Heart right ventricle (tissue), 16 donors: Measurements from ENCODE around the gene SKI. TPM values are rescaled to one million over a fixed set of nuclear protein-coding genes. Genes with fewer than 3 reads are reported as not detected.

ENCODE experiments used
- ATAC-seq, 8 donors: fragments of 200-7000 bp; cut with Tn5 transposase; one replicate each; pipeline ENCODE4 v1.9.1; 2020; ENCODE audit warnings: mild to moderate bottlenecking in 8 of 8, moderate library complexity in 8 of 8, moderate number of reproducible peaks in 1 of 8
- DNase-seq, 2 donors: peaks; one replicate each; pipeline ENCODE4 v3.0.0-alpha.2; 2020
- H3K27ac ChIP-seq, 10 donors: fragments of 200-600 bp; sonication (generic) in 2 of 10; one replicate each; pipeline versions ENCODE4 v1.5.0 to v1.8.0; 2020 to 2022; ENCODE audit warnings: mild to moderate bottlenecking in 3 of 10
- H3K27me3 ChIP-seq, 7 donors: fragments of 200-600 bp; one replicate each; pipeline ENCODE4 v1.8.0; 2021 to 2022; ENCODE audit warnings: mild to moderate bottlenecking in 2 of 7
- H3K36me3 ChIP-seq, 9 donors: fragments of 200-600 bp; sonication (generic) in 1 of 9; one replicate each; pipeline versions ENCODE4 v1.5.0 to v1.8.0; 2020 to 2022; ENCODE audit warnings: mild to moderate bottlenecking in 2 of 9
- H3K4me1 ChIP-seq, 9 donors: fragments of 200-600 bp; sonication (generic) in 1 of 9; one replicate each; pipeline versions ENCODE4 v1.5.0 to v1.8.0; 2020 to 2022; ENCODE audit warnings: mild to moderate bottlenecking in 4 of 9
- H3K4me3 ChIP-seq, 10 donors: fragments of 200-600 bp; sonication (generic) in 2 of 10; one replicate each; pipeline versions ENCODE4 v1.5.0 to v1.8.0; 2020 to 2022; ENCODE audit warnings: mild to moderate bottlenecking in 7 of 10, moderate library complexity in 2 of 10
- H3K9me3 ChIP-seq, 11 donors: fragments of 200-600 bp in 10 of 11; sonication (generic) in 2 of 11; one replicate each; pipeline versions ENCODE4 v1.5.0 to v1.8.0; 2013 to 2022; ENCODE audit warnings: mild to moderate bottlenecking in 2 of 11, control low read depth in 1 of 11, moderate library complexity in 1 of 11
- CTCF ChIP-seq, 9 donors: fragments of 200-600 bp; sonication (generic) in 2 of 9; IDR thresholded peaks; one replicate each; pipeline versions ENCODE4 v1.5.0 to v1.8.0; 2021 to 2022; ENCODE audit warnings: antibody characterized with exemption in 9 of 9, mild to moderate bottlenecking in 5 of 9, moderate library complexity in 1 of 9
- WGBS, 2 donors: extraction: QIAGEN DNeasy Blood & Tissue Kit; methylation state at CpG; one replicate each; pipeline ENCODE4 v1.1.7; 2013; ENCODE audit warnings: inconsistent platforms in 1 of 2; 5-methylcytosine and 5-hydroxymethylcytosine counted together
- intact Hi-C, 10 donors: fragments of 100-400 bp; cut with DNase I; formaldehyde crosslinking; loops; one replicate each; pipeline versions ENCODE4 v1.11.1 to v1.14.2; 2022
- polyA plus RNA-seq, 2 donors: library from polyadenylated mRNA; stranded (reverse); fragments of 200-250 nt; gene quantifications; one replicate each; pipeline ENCODE4 v1.2.3, GENCODE V29; 2013
- total RNA-seq, 10 donors: library from RNA; stranded (reverse); fragmentation: NEBNext Ultra II Directional in 3 of 10; extraction: Animal tissue kit (Norgen Biotek cat#: 25700) in 3 of 10; gene quantifications; one replicate each; pipeline versions ENCODE4 v1.2.1 to v1.2.4, GENCODE V29; 2021 to 2023
- donor health status: Arrhythmogenic right ventricular cardiomyopathy.
- donor health status: ischemic (EF 13 %, LVEDD 7.1; RV severe dilation, severe dysfunction).
- donor health status: healthy with polysubstance abuse.
- donor health status: DM: no; HTN: yes; CAD: no.
- donor health status: DM: no; HTN: no; CAD: no.
- donor health status: ischemic (EF 25% LVEDD 6.9; RV normal size, moderate dysfunction).
- donor health status: ischemic (EF 25% LVEDD 5.7; RV mildly dilated, moderate dysfunction).
- donor health status: healthy.
- donor health status: DM: yes; HTN: yes; CAD: no.
- donor health status: Ischemic cardiomyopathy.
- donor health status: ischemic (EF 35%, LVEDD 5.7; RV mildly dilated, moderate dysfunction).
- donor health status: nonischemic (EF 11% LVEDD 7.7; RV severe dilation, severe dysfunction).
- donor health status: DM: yes; HTN: yes; CAD: no.
- donor health status: PGD.
- donor health status: ischemic (EF 29% LVEDD 5.4; RV normal size, mild dysfunction).
- donor health status: nonischemic (EF 23%, LVEDD 6.1; RV moderate dilation, normal function).

The SKI gene
- total and polyA plus RNA-seq, 12 donors = 13.8 to 50.9 (median 35.6) TPM

GRCh38 chr1:2351723-2352122 is 123.6 kb downstream of the SKI start:
- peaks cover 0 to 12% (median 7%) of the 10 kb centered on the region in 9 donors for H3K4me1 ChIP-seq
- ATAC-seq (no peak), DNase-seq (peak in 1 of 2 donors; percentile 0)
- no peak overlapping the region for H3K27ac ChIP-seq
- H3K27me3 ChIP-seq = no peaks in the 10 kb centered on the region
- no peak for TF ChIP-seq CTCF (IDR thresholded peaks at IDR 0.05)
- H3K9me3 ChIP-seq = no peaks in the 10 kb centered on the region
- H3K4me3 ChIP-seq = no peak overlapping the region
- intact Hi-C loops = no loop called here
- H3K36me3 ChIP-seq = no peaks in the 10 kb centered on the region
- WGBS, 2 donors = 91 to 95% methylated on average over 8 of the region's 8 CpGs

DNA sequence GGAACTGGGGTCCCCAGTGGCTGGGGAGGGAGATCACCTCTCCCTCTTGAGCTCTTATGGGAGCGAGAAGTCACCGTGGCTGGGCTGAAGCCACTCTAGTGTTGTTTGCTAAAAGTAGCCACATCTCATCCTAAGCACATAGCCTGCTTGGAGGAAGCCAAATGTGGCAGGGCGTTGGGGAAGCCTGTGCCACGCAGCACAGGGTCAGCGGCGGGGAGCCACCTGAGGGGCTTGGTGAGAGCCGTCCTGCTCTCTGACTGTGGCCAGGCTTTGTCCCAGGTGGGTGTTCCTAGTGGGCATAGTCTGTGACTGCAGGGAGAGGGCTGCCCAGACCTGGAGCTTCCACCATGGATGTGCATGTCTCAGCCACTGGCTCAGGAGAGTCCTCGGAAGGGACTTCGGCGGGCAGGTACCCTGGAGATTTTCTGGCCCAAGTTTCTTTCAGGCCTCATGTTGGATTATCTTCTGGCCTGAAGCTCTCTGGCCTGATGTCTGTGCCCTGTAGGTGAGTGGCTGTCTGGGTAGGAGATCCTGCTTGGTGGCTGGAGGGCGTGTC is 124.3 kb downstream of the SKI start:
- WGBS, 2 donors = 94 to 96% methylated on average over 11 of the region's 11 CpGs
- H3K36me3 ChIP-seq = no peaks in the 10 kb centered on the region
- peaks cover 0 to 12% (median 7%) of the 10 kb centered on the region in 9 donors for H3K4me1 ChIP-seq
- intact Hi-C loops = no loop called here
- no peak for TF ChIP-seq CTCF (IDR thresholded peaks at IDR 0.05)
- peak overlapping the region in 2 of 10 donors; percentile 50 to 60 for H3K27ac ChIP-seq
- H3K9me3 ChIP-seq = no peaks in the 10 kb centered on the region
- no peaks in the 10 kb centered on the region for H3K27me3 ChIP-seq
- no peak overlapping the region for H3K4me3 ChIP-seq
- DNase-seq (peak in 1 of 2 donors; percentile 6), ATAC-seq (no peak)

DNA sequence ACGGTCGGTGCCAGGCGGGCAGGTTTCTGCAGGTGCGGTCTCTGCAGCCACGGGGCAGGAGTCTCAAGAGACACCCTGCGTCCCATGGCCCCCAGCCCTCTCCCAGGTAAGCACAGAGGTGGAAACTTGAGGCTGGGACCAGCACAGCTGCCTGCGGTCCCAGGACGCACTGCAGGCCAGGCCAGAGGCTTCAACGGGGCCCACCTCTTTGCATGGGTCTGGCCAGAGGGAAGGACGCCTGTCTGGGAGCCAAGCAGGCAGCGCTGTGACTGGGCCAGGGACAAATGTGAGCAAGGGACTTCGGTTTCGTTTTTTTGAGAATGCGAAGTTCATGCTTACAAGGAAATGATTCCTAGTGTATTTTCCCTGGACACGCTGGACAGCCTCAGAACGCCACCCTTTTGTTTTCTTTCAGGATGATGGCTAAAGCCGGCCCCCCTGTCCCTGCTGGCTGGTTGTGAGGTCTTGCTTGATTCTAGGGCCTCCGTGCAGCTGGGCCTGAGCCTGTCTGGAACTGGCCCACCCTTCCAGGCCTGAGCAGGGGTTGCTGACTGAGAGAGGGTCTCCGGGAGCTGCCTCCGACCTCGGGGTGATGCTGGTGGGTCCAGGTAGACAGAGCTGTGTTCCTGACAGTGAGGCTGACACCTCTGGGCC is 124.9 kb downstream of the SKI start:
- peak in 6 of 8 donors; percentile 20 to 51 (median 34) for ATAC-seq

More for the DNA sequence above, 124.9 kb downstream of the SKI start:
- no peak for TF ChIP-seq CTCF (IDR thresholded peaks at IDR 0.05)
- no peaks in the 10 kb centered on the region for H3K27me3 ChIP-seq
- intact Hi-C loops = no loop called here
- peak overlapping the region in 6 of 10 donors; percentile 19 to 67 (median 50) for H3K27ac ChIP-seq
- no peaks in the 10 kb centered on the region for H3K36me3 ChIP-seq
- H3K4me1 ChIP-seq = peaks cover 0 to 12% (median 7%) of the 10 kb centered on the region in 9 donors
- 71 to 74% methylated on average over 21 of the region's 21 CpGs for WGBS, 2 donors
- H3K9me3 ChIP-seq = no peaks in the 10 kb centered on the region
- no peak overlapping the region for H3K4me3 ChIP-seq
- DNase-seq = peak in 1 of 2 donors; percentile 13
